ENCODE data around the gene RWDD2A.

RWDD2A gene

DNA sequence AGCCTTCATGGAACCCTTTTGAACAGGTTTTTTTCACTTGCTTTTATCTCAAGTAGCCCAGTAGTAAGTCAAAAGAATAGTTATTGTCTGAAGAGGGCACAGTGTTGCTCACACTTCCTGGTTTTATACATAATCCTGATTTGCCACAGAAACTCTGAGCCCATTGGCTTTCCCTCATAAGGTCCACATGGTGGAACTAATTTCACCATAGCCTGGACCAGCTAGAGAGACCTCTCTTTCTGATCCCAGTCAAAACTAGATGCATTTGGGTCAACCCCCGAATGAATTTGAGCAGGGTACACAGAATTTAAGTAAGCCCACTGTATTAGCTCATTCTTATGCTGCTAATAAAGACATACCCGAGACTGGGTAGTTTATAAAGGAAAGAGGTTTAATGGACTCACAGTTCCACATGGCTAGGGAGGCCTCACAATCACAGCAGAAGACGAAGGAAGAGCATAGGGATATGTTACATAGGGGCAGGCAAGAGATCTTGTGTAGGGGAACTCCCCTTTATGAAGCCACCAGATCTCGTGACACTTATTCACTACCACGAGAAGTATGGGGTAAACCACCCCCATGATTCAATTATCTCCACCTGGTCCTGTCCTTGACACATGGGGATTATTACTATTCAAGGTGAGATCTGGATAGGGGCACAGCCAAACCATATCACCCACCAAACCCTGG is 6.2 kb downstream of the RWDD2A start:
- no peak for DNase-seq

DNA sequence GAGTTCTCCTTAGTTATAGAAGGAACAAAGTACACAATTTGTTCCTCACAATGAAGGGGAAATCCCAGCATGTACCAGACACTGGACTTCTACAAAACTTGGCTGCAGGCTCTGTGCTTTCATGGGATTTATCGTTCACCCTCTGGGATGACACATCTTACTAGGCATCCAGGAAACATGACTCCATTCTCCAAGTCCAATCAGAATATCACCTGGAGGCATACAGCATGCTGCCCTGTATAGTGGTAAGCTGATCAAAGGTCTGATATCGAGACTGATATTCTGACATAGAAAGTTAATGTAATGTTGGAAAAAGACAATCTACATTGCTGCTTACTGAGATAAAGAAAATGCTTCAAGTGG is 6.7 kb downstream of the RWDD2A start:
- no peak for DNase-seq

DNA sequence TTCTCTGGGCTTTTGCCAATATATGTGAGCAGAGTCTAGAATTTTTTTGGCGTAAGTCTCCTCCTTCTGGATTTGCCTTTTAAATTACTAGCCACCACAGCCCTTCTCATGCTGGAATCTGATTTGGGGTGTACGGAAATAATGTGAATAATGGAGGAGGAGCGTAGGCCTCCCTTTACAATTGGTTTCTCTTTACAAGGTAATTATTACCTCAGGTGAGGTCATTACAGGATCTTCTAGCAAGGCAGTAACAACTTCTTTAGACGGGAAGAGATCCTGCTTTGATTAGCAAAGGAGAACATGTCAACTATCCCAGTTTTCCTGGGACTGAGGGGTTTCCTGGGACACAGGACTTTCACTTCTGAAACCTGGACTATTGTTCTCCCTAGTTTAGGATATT is 8.9 kb downstream of the RWDD2A start:
- DNase-seq, result no peak

DNA sequence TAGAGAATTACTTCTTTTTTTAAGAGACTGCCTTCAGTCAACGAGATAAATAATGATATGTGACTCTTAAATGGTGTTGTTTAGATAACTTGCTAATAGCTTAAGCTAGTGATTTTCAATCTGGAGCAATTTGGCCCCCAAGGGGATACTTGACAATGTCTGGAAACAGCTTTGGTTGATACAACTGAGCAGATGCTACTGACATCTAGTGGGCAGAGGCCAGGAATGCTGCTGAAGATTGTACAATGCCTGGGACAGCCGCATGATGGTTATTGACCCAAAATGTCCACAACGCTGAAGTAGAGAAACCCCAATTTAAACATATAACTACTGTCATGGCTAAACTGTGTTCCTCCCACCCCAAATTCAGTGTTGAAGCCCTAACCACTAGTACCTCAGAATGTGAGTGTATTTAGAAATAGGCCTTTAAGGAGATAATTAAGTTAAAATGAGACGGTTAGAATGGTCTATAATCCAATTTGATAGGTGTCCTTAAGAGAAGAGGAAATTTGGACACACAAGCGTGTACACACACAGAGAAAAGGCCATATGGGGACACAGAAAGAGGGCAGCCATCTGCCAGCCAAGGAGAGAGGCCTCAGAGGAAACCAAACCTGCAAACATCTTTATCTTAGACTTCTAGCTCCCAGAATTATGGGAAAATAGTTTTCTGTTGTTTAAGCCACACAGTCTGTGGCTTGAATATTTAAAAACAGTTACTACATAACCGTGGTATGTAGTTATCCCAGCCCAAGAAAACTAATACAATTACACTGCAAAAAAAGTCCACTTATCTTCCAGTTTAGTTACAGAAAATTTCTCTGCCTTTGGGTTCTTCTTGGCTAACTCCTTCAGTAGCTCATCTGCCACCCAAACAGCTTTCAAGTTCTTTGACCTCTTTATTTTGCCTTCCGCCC is 22.2 kb downstream of the RWDD2A start:
- peak; percentile 23 for DNase-seq

DNA sequence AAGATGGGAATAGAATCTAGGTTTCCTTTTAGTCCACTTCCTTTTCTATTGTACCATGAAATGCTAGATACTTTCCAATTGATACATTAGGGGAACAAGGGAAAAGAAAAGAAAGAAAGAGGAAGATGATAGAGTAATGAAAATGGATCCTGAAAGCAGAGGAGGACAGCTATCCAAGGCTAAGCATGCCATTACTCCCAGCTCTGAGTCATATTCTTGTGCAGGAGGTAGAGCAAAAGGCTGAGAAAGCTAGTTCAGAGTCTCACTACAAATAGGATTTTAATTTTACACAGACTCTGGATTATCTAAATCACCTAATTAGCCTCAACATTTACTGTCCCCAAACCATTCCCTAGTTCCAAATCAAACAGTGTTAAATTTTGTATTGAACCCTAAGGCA is 23.6 kb downstream of the RWDD2A start:
- no peak for DNase-seq

DNA sequence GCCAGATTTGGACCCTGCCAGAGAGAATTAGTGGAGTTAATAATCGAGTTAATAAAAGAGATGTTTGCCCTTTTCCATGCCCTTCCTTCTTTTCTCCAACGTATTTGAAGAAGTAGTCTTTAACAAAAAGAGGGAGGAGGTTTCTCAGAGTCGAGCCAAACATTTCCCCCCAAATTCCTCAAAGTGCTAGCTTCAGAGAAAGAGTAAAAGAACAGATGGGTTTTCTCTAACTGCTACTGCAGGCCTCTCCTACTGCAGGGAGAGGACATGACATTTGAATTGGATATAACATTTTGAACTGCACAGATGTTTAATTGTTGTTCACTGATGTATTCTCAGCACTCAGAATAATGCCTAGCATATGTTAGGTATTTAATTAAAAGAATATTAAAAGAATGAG is 25.5 kb downstream of the RWDD2A start:
- DNase-seq, result no peak

DNA sequence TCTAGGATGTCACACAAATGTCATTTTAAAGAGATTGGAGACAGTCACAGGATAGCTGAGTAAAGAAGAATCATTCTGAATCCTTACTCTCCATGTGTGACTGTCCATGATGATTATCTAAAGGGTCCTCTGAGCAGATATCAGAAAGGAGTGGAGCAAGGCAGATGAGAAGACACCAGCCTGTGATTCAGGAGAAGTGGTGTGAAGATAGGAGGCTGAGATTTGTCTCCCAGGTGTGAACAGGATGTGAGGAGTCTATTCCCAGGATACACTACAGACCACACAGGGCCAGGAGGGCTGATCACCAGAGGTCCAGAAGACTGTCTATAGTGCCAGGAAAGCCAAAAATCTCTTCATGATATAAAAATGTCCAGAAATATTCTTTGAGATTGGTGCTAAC is 27.0 kb downstream of the RWDD2A start:
- no peak for DNase-seq

DNA sequence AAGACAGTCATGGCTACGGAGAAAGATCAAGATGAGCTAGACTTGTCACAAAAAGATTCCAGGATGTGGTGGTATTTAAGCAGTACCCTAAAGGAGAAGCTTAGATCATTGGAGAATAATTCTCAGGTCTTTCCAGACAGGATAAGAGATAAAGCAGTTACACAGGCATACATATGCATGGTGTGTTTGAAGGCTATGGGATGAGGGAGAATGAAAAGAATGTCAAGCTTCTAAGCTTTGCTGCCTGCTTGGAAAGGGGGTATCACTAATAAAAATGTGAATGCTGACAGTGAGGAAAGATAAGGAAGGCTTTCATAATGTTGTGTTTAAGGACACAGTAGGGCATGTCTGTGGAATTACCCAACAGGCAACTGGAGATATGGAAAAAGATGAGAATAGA is 28.1 kb downstream of the RWDD2A start:
- DNase-seq, result no peak

DNA sequence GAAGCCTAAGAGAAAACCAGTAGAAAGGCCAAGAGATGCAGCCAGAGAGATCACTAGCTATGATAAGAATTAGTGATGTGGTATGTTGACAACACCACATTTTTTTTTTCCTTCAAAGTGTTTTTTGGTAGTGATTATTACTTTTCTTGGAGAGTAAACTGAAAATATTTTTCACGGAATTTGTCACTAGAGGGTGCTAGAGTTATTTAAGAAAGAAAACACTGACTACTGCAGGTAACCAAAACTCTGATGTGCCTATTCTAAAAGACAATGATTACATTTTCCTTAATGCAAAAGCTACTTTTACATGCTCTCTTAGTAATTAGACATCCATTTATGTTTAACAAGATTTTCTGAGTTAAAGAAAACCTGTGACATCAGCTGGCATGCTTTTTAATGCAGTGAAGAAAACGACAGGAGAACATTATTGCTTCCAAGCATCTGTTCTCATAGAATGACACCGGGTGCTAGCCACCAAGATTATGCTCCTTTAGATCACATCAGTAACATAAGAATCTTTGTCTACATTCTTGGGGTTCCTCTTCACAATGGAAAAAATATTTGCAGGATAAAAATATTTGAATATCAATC is 28.8 kb downstream of the RWDD2A start:
- no peak for DNase-seq

DNA sequence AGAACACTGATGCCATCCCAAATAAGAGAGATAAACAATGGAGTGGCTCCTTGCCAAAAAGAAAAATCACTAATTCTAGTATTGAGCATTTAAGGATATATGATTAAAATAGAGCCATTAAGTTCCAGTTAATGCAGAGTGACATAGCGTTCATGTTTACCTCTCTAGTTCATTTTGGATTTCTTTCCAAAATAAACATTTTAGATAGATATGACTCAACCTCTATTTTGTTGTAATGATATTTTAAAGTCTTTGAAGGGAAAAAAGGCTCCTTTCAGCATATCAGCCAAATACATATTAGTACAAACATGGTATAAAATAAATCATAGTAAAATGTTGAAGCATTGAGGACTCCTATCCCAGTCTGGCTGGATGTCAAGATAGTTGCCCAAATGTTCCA is 33.4 kb downstream of the RWDD2A start:
- DNase-seq, result no peak

DNA sequence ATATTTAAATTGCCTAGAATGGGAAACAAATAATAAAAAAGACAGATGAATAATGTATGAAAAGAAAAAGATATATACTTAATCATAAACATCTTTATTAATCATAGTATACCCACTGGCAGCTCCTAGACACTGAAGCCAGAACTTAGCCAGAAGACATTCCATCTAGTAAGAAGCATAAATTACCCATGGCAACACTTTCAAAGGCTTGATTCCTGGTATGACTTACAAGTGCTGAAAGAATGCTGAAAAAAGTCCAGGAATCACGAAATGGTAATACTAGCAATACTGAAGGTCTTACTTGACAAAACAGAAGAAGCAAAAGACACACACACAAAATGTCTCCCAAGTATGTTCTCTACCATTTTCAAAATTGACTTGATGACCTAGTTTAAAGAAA is 38.0 kb downstream of the RWDD2A start:
- DNase-seq, result no peak

DNA sequence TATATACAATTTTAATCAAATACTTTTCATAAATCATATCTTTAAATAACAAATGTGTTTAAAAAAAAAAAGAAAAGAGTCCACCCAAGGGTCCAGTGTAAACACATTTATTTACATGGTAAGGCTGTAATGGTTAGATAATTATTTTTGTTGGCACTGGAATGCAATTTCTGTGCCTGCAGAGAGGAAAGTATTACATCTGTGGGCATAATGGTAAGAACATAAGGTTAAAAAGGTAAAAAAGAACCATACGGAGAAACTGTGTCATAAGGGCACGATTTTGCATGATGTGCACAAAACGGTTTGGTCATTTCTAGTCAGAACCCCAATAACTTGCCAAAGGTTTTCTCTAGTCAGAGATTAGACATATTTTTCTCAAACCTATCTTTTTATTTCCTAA is 54.3 kb downstream of the RWDD2A start:
- DNase-seq, result no peak
